ENCODE results near the gene SORCS2.
A peak's percentile ranks its signal among the peaks of the same experiment; 100 is the strongest.
"Not testable (repeated sequence)": the region's sequence is repeated elsewhere in the genome, so short reads cannot be mapped to it uniquely, and the experiment has no call there.

SORCS2 gene

GRCh38 chr4:7201420-7202305, 9.3 kb downstream of the SORCS2 start:
- peak; percentile 52 for DNase-seq

DNA sequence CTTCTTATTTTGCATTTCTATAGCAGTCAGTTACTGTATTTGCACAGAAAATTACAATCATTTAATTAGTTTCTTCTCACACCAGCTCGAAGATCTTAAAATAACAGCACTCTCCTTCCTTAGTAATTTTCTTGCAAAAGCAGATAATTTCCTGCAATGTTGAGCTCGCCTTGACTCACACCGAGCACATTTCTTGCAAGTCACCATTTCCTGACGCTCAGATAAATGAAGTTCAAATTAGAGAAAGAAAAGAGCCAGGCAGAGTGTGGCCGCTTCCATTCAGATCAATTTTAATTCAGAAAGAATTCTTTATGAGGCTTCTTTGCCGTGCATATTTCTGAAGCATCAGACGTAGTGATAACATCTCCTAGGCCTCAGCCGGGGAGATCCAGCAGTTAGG, 10.1 kb downstream of the SORCS2 start:
- DNase-seq, result peak; percentile 0

DNA sequence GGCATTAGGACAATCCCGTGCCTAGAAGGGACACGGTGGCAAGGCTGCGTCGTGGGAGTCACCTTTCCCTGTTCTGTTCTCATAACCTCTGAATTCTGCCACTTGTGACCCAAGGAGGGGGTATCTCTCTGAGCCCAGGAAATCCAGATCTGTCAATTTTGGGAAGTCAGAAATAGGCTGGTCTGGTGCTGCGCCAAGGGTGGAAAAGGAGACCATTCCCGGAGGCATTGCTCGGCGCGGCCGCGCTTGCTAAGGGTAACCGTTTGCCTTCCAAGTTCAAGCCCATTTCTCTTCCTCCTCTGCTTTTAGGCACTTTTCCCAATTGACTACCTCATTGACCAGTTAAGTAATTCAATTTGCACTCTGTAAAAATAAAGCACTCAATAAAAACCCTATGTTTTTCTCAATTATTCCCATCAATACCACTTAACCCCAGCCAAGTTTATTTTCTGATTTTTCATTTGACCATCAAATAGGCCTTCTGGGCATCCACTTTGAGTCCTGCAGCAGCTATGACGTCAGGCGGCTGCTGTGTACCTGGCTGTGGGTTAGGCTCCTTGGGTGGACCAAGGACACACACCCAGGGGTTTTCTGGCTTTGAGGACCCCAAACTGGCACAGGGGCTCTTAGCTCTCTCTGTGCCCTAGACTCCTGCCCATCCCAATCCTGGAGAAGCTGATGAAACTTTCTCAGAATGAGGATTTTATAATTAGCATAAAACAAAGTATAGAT, 12.5 kb downstream of the SORCS2 start:
- DNase-seq, result no peak

DNA sequence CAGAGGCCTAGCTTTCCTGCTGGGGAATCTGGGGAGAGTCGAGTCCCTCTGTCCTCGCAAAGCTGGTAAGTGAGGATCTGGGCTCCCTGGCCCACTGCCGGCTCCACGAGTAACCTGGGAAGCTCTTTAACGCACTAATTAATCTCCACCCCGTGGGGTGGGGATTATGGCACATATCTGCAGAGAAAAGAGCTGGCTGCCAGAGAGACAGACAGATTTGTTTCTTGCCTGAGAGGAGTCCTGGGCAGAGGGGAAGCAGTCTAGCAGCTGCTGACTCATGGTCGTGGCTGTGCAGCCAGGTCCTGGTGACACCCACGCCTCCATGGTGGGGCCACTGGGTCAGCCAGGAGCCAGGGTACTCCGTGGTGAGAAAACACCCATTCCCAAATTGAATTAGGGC, 14.0 kb downstream of the SORCS2 start:
- peak; percentile 65 for DNase-seq

GRCh38 chr4:7206911-7207567, 14.7 kb downstream of the SORCS2 start:
- peak; percentile 94 for DNase-seq

DNA sequence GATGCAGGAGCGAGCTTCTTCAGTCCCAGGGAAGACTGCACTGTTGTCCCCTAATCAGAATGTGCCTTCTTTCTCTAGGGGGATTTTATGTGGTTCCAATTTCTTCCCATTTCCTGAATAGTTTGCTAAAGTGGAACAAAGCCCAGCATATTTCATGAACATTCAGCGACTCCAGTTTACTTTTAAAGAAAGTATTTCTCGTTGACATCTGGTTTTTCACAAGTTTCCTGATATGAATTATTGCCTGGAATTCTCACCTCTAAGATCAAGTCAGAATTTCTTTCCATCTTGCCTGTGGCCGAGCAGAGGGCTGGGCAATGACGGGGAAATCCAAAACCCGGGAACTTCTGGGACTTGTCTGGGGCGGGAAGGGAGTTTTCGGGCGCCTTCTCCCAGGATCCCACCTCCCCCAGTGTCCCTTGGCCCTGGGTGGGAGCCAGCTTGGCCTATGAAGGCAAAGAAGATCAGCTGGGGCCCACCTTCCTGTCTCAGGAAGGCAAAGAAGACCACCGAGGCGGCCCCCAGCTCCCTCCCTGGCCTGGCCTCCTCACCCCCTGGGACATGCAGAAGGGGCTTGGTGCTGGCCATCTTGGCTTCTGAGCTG, 15.4 kb downstream of the SORCS2 start:
- DNase-seq, result peak; percentile 64

DNA sequence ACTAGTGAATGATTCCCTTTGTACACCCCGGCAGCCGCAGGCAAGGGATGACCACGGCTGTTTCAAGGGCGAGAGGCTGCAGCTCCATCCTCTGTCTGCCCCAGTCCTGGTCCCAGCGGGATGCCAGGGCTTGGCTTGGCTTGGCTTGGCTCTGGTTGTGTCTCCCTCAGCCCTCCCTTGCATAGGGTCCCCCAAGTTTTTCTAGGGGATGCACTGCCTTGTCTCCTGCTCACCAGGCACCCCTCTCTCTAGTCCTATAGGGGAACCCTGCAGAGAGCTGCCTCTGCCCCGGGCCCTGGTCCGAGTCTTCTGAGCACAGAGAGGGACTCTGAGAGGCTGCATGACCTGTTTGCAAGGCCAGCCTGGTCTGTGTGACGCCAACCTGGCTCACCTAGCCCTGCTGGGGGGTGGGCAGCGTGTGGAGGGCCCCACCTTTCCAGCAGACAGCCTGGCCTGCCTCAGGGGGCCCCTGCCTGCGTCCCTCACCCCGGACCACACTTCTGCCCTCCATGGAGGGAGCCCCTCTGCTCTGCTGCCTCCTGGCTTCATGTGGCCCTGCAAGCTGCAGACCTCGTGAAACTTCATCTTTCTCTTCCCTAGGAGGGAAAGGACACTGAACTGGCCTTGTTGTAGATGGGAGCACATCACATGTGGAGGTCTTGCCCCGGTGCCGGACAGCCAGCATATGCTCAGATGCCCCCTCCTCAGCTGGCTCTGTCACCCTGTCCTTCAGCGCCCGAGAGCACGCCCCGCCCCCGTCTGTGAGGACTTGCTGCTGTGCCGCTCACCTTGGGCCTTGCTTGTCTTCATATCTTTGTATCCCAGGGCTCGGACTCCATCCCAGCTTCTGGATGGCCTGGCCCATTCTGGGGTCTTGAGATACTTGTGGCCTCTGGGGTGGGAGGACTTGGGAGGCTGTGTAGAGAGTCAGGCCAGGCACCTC, 16.4 kb downstream of the SORCS2 start:
- DNase-seq, result no peak

DNA sequence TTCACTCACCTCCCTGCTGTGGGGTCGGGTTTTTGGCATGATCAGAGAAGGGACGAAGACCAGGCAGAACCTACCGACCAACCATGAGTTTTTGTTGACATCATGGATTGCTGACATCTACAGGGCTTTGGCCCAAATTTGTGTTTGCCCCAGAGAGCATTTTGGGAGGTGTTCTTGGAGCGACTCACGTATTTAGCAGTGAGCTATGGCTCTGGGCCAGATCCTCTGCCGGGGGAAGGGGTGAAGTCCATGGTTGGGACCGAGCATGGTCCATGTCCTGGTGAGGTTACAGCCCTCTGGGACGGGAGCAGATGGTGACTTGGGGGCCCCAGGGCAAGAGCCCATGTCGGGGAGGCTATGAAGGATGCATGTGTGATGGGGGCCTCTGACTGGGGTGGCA, 17.4 kb downstream of the SORCS2 start:
- no peak for DNase-seq

GRCh38 chr4:7210824-7211223, 18.5 kb downstream of the SORCS2 start:
- DNase-seq, result no peak

DNA sequence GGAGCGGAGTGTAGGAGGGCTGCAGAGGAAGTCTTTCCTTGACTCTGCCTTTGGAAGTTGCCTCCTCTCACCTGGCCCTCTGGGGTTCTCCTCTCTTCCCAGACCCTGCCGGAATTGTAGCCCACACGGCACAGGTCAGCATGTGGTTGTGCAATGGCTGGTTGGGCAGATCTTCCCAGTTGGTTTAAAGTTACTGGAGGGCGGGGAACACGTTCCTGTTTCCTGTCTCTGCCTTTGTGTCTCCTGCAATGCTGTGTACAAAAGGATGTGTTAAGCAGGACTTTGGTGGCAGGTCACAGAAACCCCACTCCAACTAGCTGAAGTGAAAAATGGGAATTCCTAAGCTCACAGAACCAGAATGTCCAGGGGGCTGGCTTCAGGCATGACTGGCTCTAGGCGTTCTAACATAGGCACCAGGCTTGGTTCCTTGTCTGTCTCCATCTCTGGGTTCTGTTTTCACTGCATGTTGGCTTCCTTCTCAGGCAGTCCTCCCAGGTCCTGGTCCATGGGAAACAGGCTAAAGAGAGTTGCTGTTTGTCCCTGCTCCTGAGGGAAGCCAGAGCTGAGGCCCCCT, 19.9 kb downstream of the SORCS2 start:
- DNase-seq, result no peak

DNA sequence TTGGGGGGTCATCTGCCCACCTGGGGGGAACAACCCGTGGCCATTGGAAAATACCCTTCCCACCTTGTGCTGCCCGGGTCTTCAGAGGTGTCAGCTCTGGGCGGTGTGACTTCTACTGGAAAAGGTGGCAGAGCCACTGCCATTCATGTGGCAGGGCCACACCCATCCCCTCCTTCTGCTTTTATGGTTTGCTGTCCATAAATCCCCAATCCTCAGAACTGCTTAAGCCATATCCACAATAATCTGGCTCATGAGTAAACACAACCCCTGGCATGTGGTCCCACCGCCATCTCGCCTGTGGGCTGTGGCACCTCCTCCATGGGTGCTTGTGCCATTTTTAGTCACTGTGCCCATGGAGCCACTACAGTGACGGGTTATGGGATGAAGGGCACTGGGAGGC, 20.6 kb downstream of the SORCS2 start:
- no peak for DNase-seq

DNA sequence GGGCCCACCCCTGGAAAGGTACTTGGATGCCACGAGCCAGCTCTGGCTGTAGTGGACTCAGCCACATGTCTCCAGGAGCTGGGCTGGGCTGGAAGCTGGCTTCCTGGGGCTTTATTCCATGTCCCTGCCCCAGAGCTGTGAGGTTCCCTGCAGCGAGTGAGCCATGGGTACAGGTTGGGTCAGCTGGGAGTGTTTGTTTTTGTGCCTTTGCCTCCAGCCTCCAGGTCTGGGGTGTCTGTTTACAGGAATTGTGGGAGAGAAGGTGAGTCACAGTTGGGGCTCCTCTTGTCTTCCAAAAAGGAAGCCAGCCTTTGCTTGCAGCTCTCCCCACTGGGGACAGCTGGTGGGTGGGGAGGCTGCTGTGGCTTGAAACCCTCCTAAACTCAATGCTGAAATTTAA, 21.5 kb downstream of the SORCS2 start:
- no peak for DNase-seq

- DNase-seq, result no peak
Measured at GRCh38 chr4:7214359-7214758, 22.0 kb downstream of the SORCS2 start.

- not testable (repeated sequence) for DNase-seq
Measured at GRCh38 chr4:7215187-7215586, 22.8 kb downstream of the SORCS2 start.

- DNase-seq, result no peak
Measured at GRCh38 chr4:7217039-7217438, 24.7 kb downstream of the SORCS2 start.

DNA sequence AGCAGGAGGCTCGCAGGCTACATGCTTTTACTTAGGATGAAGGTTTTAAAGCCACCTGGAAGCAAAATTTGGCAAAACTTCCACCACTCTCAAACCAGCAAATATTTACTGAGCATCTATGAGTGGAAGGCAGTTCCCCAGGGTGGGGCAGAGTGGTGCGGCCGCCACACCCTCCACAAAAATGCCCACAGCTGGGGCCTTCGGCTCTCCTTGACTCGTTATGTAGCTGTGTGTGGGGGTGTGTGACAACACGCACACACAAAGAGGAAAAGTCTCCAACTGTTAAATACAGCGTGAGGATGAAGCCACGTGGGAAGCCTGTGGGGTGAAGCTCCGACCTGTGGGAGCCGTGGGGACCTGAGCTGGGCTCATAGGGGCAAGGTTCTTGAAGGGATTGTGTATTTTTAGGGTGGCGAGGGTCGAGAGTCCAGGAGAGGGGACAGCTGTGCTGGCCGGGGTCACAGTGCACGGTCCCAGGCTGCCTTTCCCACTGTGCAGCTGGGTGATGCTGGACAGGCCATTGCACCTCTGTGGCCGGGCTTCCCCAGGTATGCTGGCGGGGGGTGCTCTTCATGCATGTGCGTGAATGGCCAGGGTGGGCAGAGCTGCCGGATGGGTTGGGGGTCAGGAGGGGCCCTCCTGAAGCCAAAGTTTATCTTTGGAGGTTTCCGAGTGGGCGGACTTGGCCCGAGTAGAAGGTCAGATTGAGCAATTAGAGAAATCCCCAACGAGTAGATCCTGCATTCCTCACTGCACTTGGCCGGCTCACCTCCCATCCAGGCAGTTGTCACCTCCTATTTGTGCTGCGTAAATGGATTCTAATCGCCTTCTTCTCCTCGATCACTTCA, 25.4 kb downstream of the SORCS2 start:
- DNase-seq, result no peak

DNA sequence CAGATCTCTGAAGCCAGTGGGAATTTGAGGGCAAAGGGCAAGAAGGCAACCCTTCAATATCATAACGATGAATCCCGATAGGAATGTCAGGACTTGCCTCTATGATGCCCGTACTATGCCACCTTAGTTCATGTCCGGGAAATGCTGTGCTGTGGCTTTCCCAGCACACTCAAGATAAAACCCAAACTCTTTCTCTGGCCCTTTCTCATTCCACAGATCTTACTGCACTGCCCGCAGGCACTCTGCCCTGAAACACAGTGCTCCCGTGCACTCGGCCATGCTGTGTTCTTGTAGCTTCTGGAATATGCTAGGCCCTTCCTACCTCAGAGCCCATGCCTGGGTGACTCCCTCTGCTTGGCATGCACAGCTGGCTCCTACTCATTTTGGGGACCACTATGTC, 26.3 kb downstream of the SORCS2 start:
- no peak for DNase-seq

DNA sequence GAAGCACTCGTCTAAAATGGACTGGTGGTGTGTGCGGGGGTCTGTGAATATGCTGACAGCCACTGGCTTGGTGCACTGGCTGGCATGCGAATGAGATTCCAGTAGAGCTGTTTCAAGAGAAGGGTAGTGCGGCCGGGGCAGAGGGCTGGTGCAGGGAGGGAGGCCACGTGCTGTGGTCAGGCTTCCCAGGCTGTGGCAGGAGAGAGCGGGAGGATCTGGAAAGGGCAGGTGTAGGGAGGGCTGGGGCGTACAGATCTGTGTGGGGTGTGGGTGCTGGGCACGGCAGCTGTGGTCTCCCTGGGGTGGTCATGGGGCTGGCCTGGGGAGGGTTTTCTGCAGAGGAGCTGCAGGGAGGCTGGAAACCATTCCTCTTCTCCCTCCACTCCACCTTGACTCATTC, 30.2 kb downstream of the SORCS2 start:
- DNase-seq, result no peak

DNA sequence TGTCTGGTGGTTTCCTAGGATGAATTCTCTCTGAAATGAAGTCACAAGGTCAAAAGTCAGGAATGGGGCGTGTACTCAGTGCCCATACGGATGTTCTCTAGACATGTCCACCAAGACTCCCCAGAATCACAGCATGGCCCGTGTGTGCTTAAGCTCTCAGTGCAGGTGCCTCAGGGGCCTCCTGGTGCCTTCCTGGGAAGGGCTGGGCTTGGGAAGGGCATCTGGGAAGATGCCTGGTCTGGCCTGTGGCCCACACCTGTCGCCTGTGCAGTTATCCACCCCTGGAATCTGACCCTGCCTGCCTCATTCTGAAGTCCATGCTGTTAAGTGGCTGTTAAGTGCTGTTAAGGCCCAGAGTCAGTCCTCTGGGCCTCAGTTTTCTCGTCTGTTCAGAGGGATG, 31.2 kb downstream of the SORCS2 start:
- no peak for DNase-seq

DNA sequence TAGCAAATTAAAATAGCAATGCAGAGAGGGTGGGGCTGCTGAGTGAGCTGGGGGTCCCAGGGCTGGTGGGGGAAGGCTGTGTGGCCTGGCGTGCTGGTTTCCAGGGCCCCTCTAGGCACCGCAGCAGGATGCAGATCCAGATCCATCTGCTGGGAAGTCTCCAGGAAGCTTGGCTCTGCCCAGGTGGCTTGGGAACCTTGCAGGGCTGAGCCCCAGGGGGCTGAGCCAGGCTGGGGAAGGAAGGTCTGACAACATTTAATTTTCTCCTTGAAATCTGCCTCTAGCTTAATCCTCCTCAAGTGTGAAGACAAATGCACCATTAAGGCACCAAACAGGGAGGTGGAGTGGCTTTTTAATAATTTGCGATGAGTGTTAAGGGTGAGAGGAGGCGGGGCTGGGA, 31.7 kb downstream of the SORCS2 start:
- DNase-seq, result no peak

Data from left hindlimb (tissue), 1 donor.